H1 (cell line): ENCODE data around the gene DAZL. TPM values are rescaled to one million over a fixed set of nuclear protein-coding genes. Genes with fewer than 3 reads are reported as not detected.

Experiments
- CTCF ChIA-PET: fragments of 300-600 bp; sonication (Branson Sonifier 250); formaldehyde crosslinking; loops from one replicate; lab custom pipeline; 2021; ENCODE audit not compliant: partially characterized antibody; lab: Charles Lee
- POLR2A ChIA-PET: fragments of 300-600 bp; sonication (Branson Sonifier 250); formaldehyde crosslinking; loops from one replicate; lab custom pipeline; 2021; ENCODE audit warnings: inconsistent platforms; ENCODE audit not compliant: partially characterized antibody; lab: Charles Lee
- DNase-seq, 2 experiments: peaks; one replicate each; pipeline versions ENCODE4 v3.0.0 to v3.0.0-alpha.2; 2010 to 2022; ENCODE audit warnings: low spot score in 2 of 2, low read depth in 1 of 2, mixed read lengths in 1 of 2
- FAIRE-seq: peaks from 2 replicates; lab custom pipeline; 2011; peaks lifted over from hg19 to GRCh38; lab: Jason Lieb, UNC
- H2AFZ ChIP-seq: 2 replicates; pipeline ENCODE4 v1.8.1; 2012; ENCODE audit warnings: low read length, inconsistent platforms
- H2AK5ac ChIP-seq: 2 replicates; pipeline ENCODE4 v1.6.1; 2013; ENCODE audit warnings: low read depth, low read length
- H2BK120ac ChIP-seq: replicated peaks from 2 replicates; pipeline ENCODE3; 2013; ENCODE audit warnings: low read depth, low read length, inconsistent platforms
- H2BK12ac ChIP-seq: 2 replicates; pipeline ENCODE4 v1.6.1; 2013; ENCODE audit warnings: low read depth, low read length
- H2BK15ac ChIP-seq: 2 replicates; pipeline ENCODE4 v1.6.1; 2013; ENCODE audit warnings: low read length
- H2BK20ac ChIP-seq: 2 replicates; pipeline ENCODE4 v1.6.1; 2013; ENCODE audit warnings: low read length
- H2BK5ac ChIP-seq: 2 replicates; pipeline ENCODE4 v1.6.1; 2013; ENCODE audit warnings: low read depth, low read length
- H3K14ac ChIP-seq: 2 replicates; pipeline ENCODE4 v1.6.1; 2013; ENCODE audit warnings: inconsistent platforms; ENCODE audit not compliant: insufficient read length
- H3K18ac ChIP-seq: 2 replicates; pipeline ENCODE4 v1.6.1; 2013; ENCODE audit warnings: low read length; ENCODE audit errors: extremely low read depth
- H3K23ac ChIP-seq: 2 replicates; pipeline ENCODE4 v1.6.1; 2013; ENCODE audit warnings: inconsistent platforms; ENCODE audit not compliant: insufficient read length
- H3K23me2 ChIP-seq: 2 replicates; pipeline ENCODE4 v1.6.1; 2013; ENCODE audit warnings: low read depth, low read length
- H3K27ac ChIP-seq: 2 replicates; pipeline ENCODE4 v1.6.1; 2011; ENCODE audit warnings: low read depth, low read length, inconsistent platforms
- H3K27me3 ChIP-seq, 4 experiments: replicated peaks in 1 of 4; 1 replicate in 1 of 4; 2 replicates in 3 of 4; pipeline versions ENCODE4 v1.6.1 to v1.8.1; 2011 to 2013; ENCODE audit warnings: low read length in 3 of 4, mild to moderate bottlenecking in 3 of 4, inconsistent platforms in 2 of 4, mixed read lengths in 2 of 4, moderate library complexity in 1 of 4; ENCODE audit not compliant: control insufficient read depth in 3 of 4, insufficient read depth in 3 of 4; ENCODE audit errors: extremely low read depth in 1 of 4
- H3K36me3 ChIP-seq, 4 experiments: 2 replicates each; pipeline versions ENCODE4 v1.6.1 to v1.8.1; 2011 to 2013; ENCODE audit warnings: mild to moderate bottlenecking in 4 of 4, low read length in 3 of 4, moderate library complexity in 2 of 4, control low read depth in 1 of 4, inconsistent platforms in 1 of 4; ENCODE audit not compliant: insufficient read depth in 4 of 4, control insufficient read depth in 2 of 4
- H3K4ac ChIP-seq: replicated peaks from 2 replicates; pipeline ENCODE3; 2013; ENCODE audit warnings: low read length, low read depth, mixed read lengths, inconsistent platforms; ENCODE audit not compliant: insufficient read length
- H3K4me1 ChIP-seq, 4 experiments: replicated peaks in 1 of 4; 1 replicate in 1 of 4; 2 replicates in 3 of 4; pipeline versions ENCODE4 v1.6.1 to v1.8.1; 2011 to 2013; ENCODE audit warnings: low read length in 3 of 4, inconsistent platforms in 2 of 4, mixed read lengths in 1 of 4; ENCODE audit not compliant: insufficient read depth in 4 of 4, control insufficient read depth in 3 of 4
- H3K4me2 ChIP-seq, 2 experiments: 2 replicates each; pipeline versions ENCODE4 v1.6.1 to v1.8.1; 2011 to 2013; ENCODE audit warnings: low read depth in 2 of 2, low read length in 2 of 2, control low read depth in 1 of 2, inconsistent platforms in 1 of 2, mild to moderate bottlenecking in 1 of 2; ENCODE audit not compliant: insufficient read depth in 1 of 2
- H3K4me3 ChIP-seq, 4 experiments: fragments of 200-600, 300-600 bp in 1 of 4; sonication (generic), shearing (Covaris generic), sonication (Bioruptor Twin) in 1 of 4; 2 replicates each; pipeline versions ENCODE4 v1.5.1 to v1.8.1; 2011 to 2016; ENCODE audit warnings: low read length in 4 of 4, low read depth in 3 of 4, control low read depth in 2 of 4, inconsistent platforms in 2 of 4, mild to moderate bottlenecking in 2 of 4, mixed read lengths in 1 of 4, moderate library complexity in 1 of 4; ENCODE audit not compliant: insufficient read depth in 2 of 4; ENCODE audit errors: extremely low read depth in 1 of 4
- H3K56ac ChIP-seq: replicated peaks from 2 replicates; pipeline ENCODE3; 2013; ENCODE audit warnings: low read depth, mild to moderate bottlenecking, mixed read lengths, low read length, inconsistent platforms; ENCODE audit not compliant: insufficient read length
- H3K79me1 ChIP-seq: 2 replicates; pipeline ENCODE4 v1.6.1; 2013; ENCODE audit warnings: low read depth, low read length, control low read depth
- H3K79me2 ChIP-seq, 2 experiments: 2 replicates each; pipeline versions ENCODE4 v1.6.1 to v1.8.1; 2012 to 2013; ENCODE audit warnings: low read length in 2 of 2, mild to moderate bottlenecking in 2 of 2, inconsistent platforms in 1 of 2; ENCODE audit not compliant: insufficient read depth in 2 of 2, control insufficient read depth in 1 of 2
- H3K9ac ChIP-seq, 4 experiments: replicated peaks in 1 of 4; 1 replicate in 1 of 4; 2 replicates in 3 of 4; pipeline versions ENCODE4 v1.6.1 to v1.8.1; 2011 to 2013; ENCODE audit warnings: low read depth in 3 of 4, low read length in 3 of 4, control low read depth in 2 of 4, mild to moderate bottlenecking in 2 of 4, moderate library complexity in 2 of 4, inconsistent platforms in 1 of 4; ENCODE audit errors: extremely low read depth in 1 of 4
- H3K9me3 ChIP-seq, 2 experiments: 2 replicates each; pipeline versions ENCODE4 v1.6.1 to v1.8.1; 2012 to 2013; ENCODE audit warnings: mild to moderate bottlenecking in 2 of 2, moderate library complexity in 2 of 2, control low read depth in 1 of 2, inconsistent platforms in 1 of 2, low read depth in 1 of 2, low read length in 1 of 2, mixed read lengths in 1 of 2; ENCODE audit not compliant: insufficient read depth in 2 of 2
- H4K20me1 ChIP-seq, 2 experiments: replicated peaks in 1 of 2; 2 replicates each; pipeline versions ENCODE3 to v1.8.1; 2011 to 2013; ENCODE audit warnings: inconsistent platforms in 2 of 2, low read length in 2 of 2, mild to moderate bottlenecking in 1 of 2; ENCODE audit not compliant: insufficient read depth in 2 of 2, control insufficient read depth in 1 of 2
- H4K5ac ChIP-seq: 2 replicates; pipeline ENCODE4 v1.6.1; 2013; ENCODE audit warnings: low read length, low read depth, mixed read lengths, inconsistent platforms; ENCODE audit not compliant: insufficient read length
- H4K8ac ChIP-seq: 2 replicates; pipeline ENCODE4 v1.8.0; 2013; ENCODE audit warnings: mild to moderate bottlenecking, moderate library complexity, low read length, inconsistent platforms; ENCODE audit not compliant: insufficient read depth; ENCODE audit errors: extremely low read depth
- H4K91ac ChIP-seq: replicated peaks from 2 replicates; pipeline ENCODE3; 2013; ENCODE audit warnings: low read length, mixed read lengths, inconsistent platforms; ENCODE audit not compliant: insufficient read length
- CTBP2 ChIP-seq: IDR thresholded peaks from 2 replicates; pipeline ENCODE4 v1.7.0; 2011; ENCODE audit warnings: borderline replicate concordance, mild to moderate bottlenecking, moderate library complexity, mixed read lengths, low read length; ENCODE audit not compliant: insufficient read depth, insufficient read length
- EP300 ChIP-seq, 2 experiments: IDR thresholded peaks; 1 replicate in 1 of 2; 2 replicates in 1 of 2; pipeline ENCODE4 v1.6.1; 2011 to 2012; ENCODE audit warnings: low read depth in 2 of 2, low read length in 2 of 2, mild to moderate bottlenecking in 2 of 2, borderline replicate concordance in 1 of 2, inconsistent platforms in 1 of 2, moderate library complexity in 1 of 2
- JUN ChIP-seq: IDR thresholded peaks from 2 replicates; pipeline ENCODE4 v1.6.1; 2011; ENCODE audit warnings: low read depth, mild to moderate bottlenecking, improper control_type of control experiment, low read length
- KDM5A ChIP-seq: fragments of 200-600 bp; IDR thresholded peaks from 2 replicates; pipeline ENCODE4 v1.7.1; 2012; ENCODE audit warnings: mild to moderate bottlenecking, low read length, inconsistent platforms, mixed read lengths
- NRF1 ChIP-seq: IDR thresholded peaks from 2 replicates; pipeline ENCODE4 v1.6.1; 2011; ENCODE audit warnings: mild to moderate bottlenecking, low read depth, low read length, improper control_type of control experiment
- RXRA ChIP-seq: IDR thresholded peaks from 2 replicates; pipeline ENCODE4 v1.6.1; 2011; ENCODE audit warnings: low read depth, mild to moderate bottlenecking, low read length, moderate library complexity; ENCODE audit not compliant: insufficient read depth
- SAP30 ChIP-seq: fragments of 300-600 bp; sonication (generic); IDR thresholded peaks from 2 replicates; pipeline ENCODE4 v1.7.1; 2012; ENCODE audit warnings: low read length, moderate library complexity, mild to moderate bottlenecking, inconsistent platforms; ENCODE audit not compliant: insufficient read depth, insufficient replicate concordance
- TEAD4 ChIP-seq: IDR thresholded peaks from 2 replicates; pipeline ENCODE4 v1.6.1; 2012; ENCODE audit warnings: low read depth, low read length, inconsistent platforms, mixed read lengths
- USF2 ChIP-seq: IDR thresholded peaks from 2 replicates; pipeline ENCODE4 v1.6.1; 2011; ENCODE audit warnings: low read length, improper control_type of control experiment
- WGBS, 2 experiments: shearing (Covaris generic) in 1 of 2; methylation state at CpG; one replicate each; pipeline versions ENCODE4 v1.1.6 to v1.1.7; 2013 to 2015; ENCODE audit warnings: low lambda C conversion rate in 2 of 2, mixed read lengths in 2 of 2, inconsistent platforms in 1 of 2, low coverage in 1 of 2, missing lambda C conversion rate in 1 of 2; ENCODE audit not compliant: insufficient replicate concordance in 2 of 2, insufficient coverage in 1 of 2, insufficient read length in 1 of 2; ENCODE audit errors: extremely low coverage in 1 of 2, missing lambda C conversion rate in 1 of 2; 5-methylcytosine and 5-hydroxymethylcytosine counted together
- polyA plus RNA-seq, 7 experiments: library from polyadenylated mRNA; depleted of rRNA in 3 of 7; stranded (reverse) in 5 of 7; unstranded in 2 of 7; fragments of >200 nt in 5 of 7; fragments of 200-250 nt in 2 of 7; gene quantifications; 1 replicate in 5 of 7; 2 replicates in 1 of 7; 4 replicates in 1 of 7; pipeline versions ENCODE4 v1.2.1 to v1.2.3, GENCODE V29; 2011 to 2013; ENCODE audit warnings: missing spikeins in 2 of 7, mixed read lengths in 2 of 7
- total RNA-seq: library from RNA; stranded (reverse); fragmentation: NEBNext Ultra II Directional; extraction: Animal tissue kit (Norgen Biotek cat#: 25700); gene quantifications from 2 replicates; pipeline ENCODE4 v1.2.1, GENCODE V29; 2021

Gene DAZL
- total and polyA plus RNA-seq, 2 of the 8 experiments (the other 6 are each of a cell fraction or from before 2014, with no cell fraction given) = 3.4 to 5.9 TPM

- Histone ChIP-seq H3K79me2 (no peaks in the 10 kb centered on the region), H3K56ac (no peak overlapping the region), H2BK12ac (no peak overlapping the region; the same call in 1 of the 2 replicates), H2BK20ac (0 out of 2 replicates have a peak overlapping the region, but pooled peaks have one; percentile 25), H3K27me3 (no peaks in the 10 kb centered on the region), H2AK5ac (no peak overlapping the region), H3K4me1 (no peaks in the 10 kb centered on the region), H2BK5ac (no peak overlapping the region), H3K4ac (no peak overlapping the region), H3K4me3 (no peak overlapping the region), H4K20me1 (no peaks in the 10 kb centered on the region), H3K23ac (no peak overlapping the region), H2AFZ (no peak overlapping the region), H3K9ac (no peak overlapping the region), H3K23me2 (no peaks in the 10 kb centered on the region)
- no peak for DNase-seq
- TF ChIP-seq EP300 (IDR thresholded peaks at IDR 0.05; ENCODE audit: borderline replicate concordance in 1 of 2, low read depth in 2 of 2, low read length in 2 of 2) = no peak
- TF ChIP-seq USF2 = no peak
- TF ChIP-seq KDM5A = no peak
- TF ChIP-seq NRF1 = no peak
- no peak for TF ChIP-seq JUN
- TF ChIP-seq TEAD4 = no peak
- TF ChIP-seq RXRA = no peak
- no peak for TF ChIP-seq CTBP2
- no peak for TF ChIP-seq SAP30
- TF ChIP-seq, all 59 proteins: peak for 0
- ChIA-PET POLR2A (no interaction called here), CTCF (no interaction called here)
- Histone ChIP-seq H3K14ac (no peak overlapping the region), H4K5ac (no peak overlapping the region), H3K9me3 (peaks cover 0 to 3% of the 10 kb centered on the region in 2 experiments; a peak in 1 of 4 replicates), H4K8ac (no peak overlapping the region), H3K36me3 (peaks cover 0 to 19% (median 3%) of the 10 kb centered on the region in 4 experiments; a peak in 3 of 8 replicates), H3K4me2 (no peak overlapping the region), H3K18ac (no peak overlapping the region; the same call in 1 of the 2 replicates), H3K79me1 (no peaks in the 10 kb centered on the region), H2BK120ac (no peak overlapping the region), H3K27ac (no peak overlapping the region), H2BK15ac (peak overlapping the region; percentile 73; the same call in 1 of the 2 replicates), H4K91ac (no peak overlapping the region)
- 95% methylated on average over 3 of the region's 3 CpGs; no CpG with 5 or more reads in 1 of the 2 experiments for WGBS, 2 experiments
- FAIRE-seq = no peak
These were observed 28.7 kb upstream of the DAZL start for GRCh38 chr3:16633948-16634347.
